ENCODE data around the gene ELOA.

ELOA gene

DNA sequence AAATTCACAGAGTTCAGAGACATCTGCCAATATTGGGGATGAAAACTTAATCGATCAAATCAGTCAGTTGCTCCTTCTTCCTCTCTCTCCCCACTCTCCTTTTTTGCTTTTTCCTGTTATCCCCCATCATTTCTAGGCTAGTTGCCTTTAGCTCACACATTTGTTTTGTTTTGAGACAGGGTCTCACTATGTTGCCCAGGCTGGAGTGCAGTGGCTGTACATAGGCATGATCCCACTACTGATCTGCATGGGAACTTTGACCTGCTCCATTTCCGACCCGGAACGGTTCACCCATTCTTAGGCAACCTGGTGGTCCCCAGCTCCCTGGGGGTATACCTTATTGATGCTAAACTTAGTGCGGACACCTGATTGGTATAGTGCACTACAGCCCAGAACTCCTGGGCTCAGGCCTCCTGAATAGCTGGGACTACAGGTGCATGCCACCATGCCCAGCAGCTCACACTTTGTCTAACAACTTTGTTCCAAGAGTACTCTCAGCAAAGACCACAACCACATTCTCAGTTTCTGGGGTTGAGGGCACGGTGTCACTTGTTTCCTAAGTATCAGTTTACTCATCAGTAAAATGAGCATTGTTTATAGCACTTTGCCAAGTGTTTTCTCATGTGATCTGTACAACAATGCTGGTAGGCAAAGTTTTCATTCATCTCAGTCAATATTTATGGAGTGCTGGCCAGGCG, 6.7 kb upstream of the ELOA start:
- no peak for DNase-seq (ENCODE audit: low read depth)
- TF ChIP-seq, protein P1, sequence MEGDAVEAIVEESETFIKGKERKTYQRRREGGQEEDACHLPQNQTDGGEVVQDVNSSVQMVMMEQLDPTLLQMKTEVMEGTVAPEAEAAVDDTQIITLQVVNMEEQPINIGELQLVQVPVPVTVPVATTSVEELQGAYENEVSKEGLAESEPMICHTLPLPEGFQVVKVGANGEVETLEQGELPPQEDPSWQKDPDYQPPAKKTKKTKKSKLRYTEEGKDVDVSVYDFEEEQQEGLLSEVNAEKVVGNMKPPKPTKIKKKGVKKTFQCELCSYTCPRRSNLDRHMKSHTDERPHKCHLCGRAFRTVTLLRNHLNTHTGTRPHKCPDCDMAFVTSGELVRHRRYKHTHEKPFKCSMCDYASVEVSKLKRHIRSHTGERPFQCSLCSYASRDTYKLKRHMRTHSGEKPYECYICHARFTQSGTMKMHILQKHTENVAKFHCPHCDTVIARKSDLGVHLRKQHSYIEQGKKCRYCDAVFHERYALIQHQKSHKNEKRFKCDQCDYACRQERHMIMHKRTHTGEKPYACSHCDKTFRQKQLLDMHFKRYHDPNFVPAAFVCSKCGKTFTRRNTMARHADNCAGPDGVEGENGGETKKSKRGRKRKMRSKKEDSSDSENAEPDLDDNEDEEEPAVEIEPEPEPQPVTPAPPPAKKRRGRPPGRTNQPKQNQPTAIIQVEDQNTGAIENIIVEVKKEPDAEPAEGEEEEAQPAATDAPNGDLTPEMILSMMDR (IDR thresholded peaks at IDR 0.05; ENCODE audit: control insufficient read depth, extremely low read depth, insufficient read depth): no peak
- H3K4me3 ChIP-seq (ENCODE audit: low read depth, low read length): no peak overlapping the region

DNA sequence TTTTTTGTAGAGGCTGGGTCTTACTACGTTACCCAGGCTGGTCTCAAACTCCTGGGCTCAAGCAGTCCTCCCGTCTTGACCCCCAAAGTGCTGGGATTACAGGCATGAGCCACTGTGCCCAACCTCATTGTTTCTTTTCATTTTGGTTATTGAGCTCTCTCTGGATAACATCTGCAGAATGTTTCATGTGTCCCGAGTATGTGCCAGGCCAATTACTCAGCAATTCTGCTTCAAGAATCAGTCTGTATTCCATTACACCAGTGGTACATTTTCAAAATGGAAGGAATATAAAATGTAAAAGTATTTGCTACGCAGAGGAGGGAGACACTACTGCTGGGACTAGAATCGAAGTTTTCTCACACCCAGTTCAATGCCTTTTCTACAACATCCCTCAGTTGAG, 1.7 kb upstream of the ELOA start:
- no peak overlapping the region for H3K4me3 ChIP-seq (ENCODE audit: low read depth, low read length)
- no peak for DNase-seq (ENCODE audit: low read depth)
- TF ChIP-seq, protein P1 (IDR thresholded peaks at IDR 0.05; ENCODE audit: control insufficient read depth, extremely low read depth, insufficient read depth): no peak

DNA sequence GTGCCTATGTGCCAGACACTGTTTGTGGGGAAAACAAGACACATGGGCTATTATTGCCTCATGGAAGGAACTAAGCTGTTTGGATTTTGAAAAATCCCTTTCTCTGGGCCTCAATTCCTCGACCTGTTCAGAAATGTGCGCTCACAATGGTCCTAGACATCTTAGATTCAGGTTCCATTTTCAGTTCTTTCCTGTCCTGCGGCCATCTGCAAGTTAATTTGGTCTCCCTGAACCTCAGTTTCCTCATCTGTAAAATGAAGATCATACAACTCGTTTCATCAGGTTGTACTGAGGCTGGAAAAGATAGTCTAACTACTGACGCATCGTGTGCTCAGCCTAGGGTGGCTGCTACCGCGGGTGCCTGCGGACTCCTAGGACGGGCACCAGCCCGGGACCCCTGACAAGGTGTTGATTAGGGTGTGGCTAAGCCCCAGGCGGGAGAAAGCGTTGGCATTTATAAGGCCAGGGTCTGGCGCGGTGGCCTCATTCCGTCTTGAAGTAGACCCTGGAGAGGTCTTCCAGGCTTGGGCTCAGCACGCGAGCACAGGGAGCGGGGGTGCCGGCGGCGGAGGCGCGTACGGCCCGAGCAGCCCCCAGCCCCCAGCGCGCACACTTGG, 493 bp upstream of the ELOA start:
- TF ChIP-seq, protein P1 (IDR thresholded peaks at IDR 0.05; ENCODE audit: control insufficient read depth, extremely low read depth, insufficient read depth): no peak
- DNase-seq (ENCODE audit: low read depth): no peak
- peak overlapping the region; percentile 71 for H3K4me3 ChIP-seq (ENCODE audit: low read depth, low read length)

DNA sequence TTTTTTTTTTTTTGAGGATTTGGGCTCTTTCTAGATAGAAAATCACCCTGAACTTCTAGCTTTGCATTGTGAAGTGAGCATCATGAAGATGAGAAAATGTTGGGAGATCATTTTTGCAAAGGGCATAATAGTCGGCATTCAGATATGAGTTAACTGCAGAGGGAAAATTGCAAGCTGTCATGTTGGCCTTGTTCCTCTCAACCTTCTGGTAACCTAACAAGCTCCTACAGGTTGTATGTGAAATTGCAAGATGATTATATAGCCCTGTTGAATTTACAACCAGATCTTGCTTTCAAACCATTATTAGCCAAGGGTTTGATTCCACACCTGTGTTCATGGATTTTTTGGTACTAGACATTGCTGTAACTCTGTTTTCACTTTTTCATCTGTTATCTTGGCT, 2.2 kb downstream of the ELOA start:
- peak overlapping the region; percentile 71 for H3K4me3 ChIP-seq (ENCODE audit: low read depth, low read length)
- DNase-seq (ENCODE audit: low read depth): peak; percentile 21
- TF ChIP-seq, protein P1 (IDR thresholded peaks at IDR 0.05; ENCODE audit: control insufficient read depth, extremely low read depth, insufficient read depth): 0 out of 2 replicates have a peak, but pooled peaks have one; percentile 7

DNA sequence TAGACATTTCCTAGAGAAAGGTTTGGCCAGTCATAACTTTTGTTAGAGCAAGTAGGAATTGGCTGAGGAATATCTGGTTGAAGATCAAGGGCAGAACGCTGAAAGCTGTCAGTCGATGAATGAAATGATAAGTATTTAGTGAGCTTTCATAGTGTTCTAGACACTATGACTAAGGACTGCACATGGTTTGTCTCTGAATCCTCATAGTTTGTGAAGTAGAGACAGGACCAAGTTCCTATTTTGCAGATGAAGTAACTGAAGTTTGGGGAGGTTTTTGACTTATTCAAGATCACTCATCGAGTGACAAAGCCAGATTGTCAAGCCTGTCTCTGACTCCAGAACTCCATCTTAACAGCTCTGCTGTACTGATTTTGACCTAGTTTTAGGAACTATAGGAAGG, 4.7 kb downstream of the ELOA start:
- H3K4me3 ChIP-seq (ENCODE audit: low read depth, low read length): no peak overlapping the region
- TF ChIP-seq, protein P1 (IDR thresholded peaks at IDR 0.05; ENCODE audit: control insufficient read depth, extremely low read depth, insufficient read depth): no peak
- DNase-seq (ENCODE audit: low read depth): no peak

DNA sequence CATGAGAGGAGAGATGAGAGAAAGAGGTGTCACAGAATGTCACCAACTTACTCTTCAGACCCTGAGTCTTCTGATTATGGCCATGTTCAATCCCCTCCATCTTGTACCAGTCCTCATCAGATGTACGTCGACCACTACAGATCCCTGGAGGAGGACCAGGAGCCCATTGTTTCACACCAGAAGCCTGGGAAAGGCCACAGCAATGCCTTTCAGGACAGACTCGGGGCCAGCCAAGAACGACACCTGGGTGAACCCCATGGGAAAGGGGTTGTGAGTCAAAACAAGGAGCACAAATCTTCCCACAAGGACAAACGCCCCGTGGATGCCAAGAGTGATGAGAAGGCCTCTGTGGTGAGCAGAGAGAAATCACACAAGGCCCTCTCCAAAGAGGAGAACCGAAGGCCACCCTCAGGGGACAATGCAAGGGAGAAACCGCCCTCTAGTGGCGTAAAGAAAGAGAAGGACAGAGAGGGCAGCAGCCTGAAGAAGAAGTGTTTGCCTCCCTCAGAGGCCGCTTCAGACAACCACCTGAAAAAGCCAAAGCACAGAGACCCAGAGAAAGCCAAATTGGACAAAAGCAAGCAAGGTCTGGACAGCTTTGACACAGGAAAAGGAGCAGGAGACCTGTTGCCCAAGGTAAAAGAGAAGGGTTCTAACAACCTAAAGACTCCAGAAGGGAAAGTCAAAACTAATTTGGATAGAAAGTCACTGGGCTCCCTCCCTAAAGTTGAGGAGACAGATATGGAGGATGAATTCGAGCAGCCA, 8.0 kb downstream of the ELOA start:
- TF ChIP-seq, protein P1 (IDR thresholded peaks at IDR 0.05; ENCODE audit: control insufficient read depth, extremely low read depth, insufficient read depth): peak; percentile 65
- no peak overlapping the region for H3K4me3 ChIP-seq (ENCODE audit: low read depth, low read length)
- no peak for DNase-seq (ENCODE audit: low read depth)
